ENCODE results near the gene EDC3.

DNA sequence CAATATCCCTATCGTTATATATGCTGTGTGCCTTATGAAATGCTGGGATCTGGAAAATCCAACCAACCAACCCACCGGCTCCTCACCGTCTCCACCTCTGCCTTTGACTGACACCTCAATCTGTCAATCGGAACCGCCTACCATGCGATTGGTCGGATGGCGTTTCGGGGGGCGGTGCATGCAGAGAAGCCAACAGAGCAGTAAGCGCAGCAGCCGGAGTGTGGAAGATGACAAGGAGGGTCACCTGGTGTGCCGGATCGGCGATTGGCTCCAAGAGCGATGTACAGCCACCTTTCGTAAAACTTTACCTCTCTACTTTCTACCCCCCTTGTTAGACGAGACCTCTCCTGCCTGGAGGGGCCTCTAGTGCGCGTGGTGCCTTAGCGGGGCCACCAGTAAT, 73.9 kb downstream of the EDC3 start:
- TF ChIP-seq, protein P1, sequence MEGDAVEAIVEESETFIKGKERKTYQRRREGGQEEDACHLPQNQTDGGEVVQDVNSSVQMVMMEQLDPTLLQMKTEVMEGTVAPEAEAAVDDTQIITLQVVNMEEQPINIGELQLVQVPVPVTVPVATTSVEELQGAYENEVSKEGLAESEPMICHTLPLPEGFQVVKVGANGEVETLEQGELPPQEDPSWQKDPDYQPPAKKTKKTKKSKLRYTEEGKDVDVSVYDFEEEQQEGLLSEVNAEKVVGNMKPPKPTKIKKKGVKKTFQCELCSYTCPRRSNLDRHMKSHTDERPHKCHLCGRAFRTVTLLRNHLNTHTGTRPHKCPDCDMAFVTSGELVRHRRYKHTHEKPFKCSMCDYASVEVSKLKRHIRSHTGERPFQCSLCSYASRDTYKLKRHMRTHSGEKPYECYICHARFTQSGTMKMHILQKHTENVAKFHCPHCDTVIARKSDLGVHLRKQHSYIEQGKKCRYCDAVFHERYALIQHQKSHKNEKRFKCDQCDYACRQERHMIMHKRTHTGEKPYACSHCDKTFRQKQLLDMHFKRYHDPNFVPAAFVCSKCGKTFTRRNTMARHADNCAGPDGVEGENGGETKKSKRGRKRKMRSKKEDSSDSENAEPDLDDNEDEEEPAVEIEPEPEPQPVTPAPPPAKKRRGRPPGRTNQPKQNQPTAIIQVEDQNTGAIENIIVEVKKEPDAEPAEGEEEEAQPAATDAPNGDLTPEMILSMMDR (IDR thresholded peaks at IDR 0.05; ENCODE audit: poor library complexity, severe bottlenecking), result no peak
- TF ChIP-seq EZH2 (IDR thresholded peaks at IDR 0.05; ENCODE audit: borderline replicate concordance, insufficient read depth, low read length, poor library complexity, severe bottlenecking) (no peak), POLR2AphosphoS5 (IDR thresholded peaks at IDR 0.05) (no peak), REST (IDR thresholded peaks at IDR 0.05; ENCODE audit: borderline replicate concordance) (no peak), RAD21 (conservative IDR thresholded peaks at IDR 0.05) (no peak), TAF1 (IDR thresholded peaks at IDR 0.05; ENCODE audit: low read depth) (no peak), MXI1 (conservative IDR thresholded peaks at IDR 0.05; ENCODE audit: poor library complexity, severe bottlenecking) (no peak), EP300 (conservative IDR thresholded peaks at IDR 0.05; ENCODE audit: poor library complexity, severe bottlenecking) (no peak)

Measured in neural cell (in vitro differentiated cells).